IMR-90 (cell line): ENCODE results near the gene PSEN1.

Experiments
- CEBPB ChIP-seq: IDR thresholded peaks from 2 replicates; pipeline ENCODE4 v1.6.1; 2012; ENCODE audit warnings: low read depth, low read length, improper control_type of control experiment
- CHD1 ChIP-seq: IDR thresholded peaks from 2 replicates; pipeline ENCODE4 v1.6.1; 2012; ENCODE audit warnings: low read depth, low read length, improper control_type of control experiment
- FOS ChIP-seq: fragments of 150-350 bp; IDR thresholded peaks from 2 replicates; pipeline ENCODE4 v1.6.1; 2016; ENCODE audit warnings: low read depth, low read length
- MAFK ChIP-seq: IDR thresholded peaks from 2 replicates; pipeline ENCODE4 v1.6.1; 2012; ENCODE audit warnings: low read depth, low read length, improper control_type of control experiment
- MAZ ChIP-seq: IDR thresholded peaks from 2 replicates; pipeline ENCODE4 v1.6.1; 2012; ENCODE audit warnings: low read depth, mild to moderate bottlenecking, low read length, improper control_type of control experiment, moderate library complexity, borderline replicate concordance
- MXI1 ChIP-seq: IDR thresholded peaks from 2 replicates; pipeline ENCODE4 v1.6.1; 2012; ENCODE audit warnings: low read depth, mild to moderate bottlenecking, low read length, moderate library complexity, borderline replicate concordance
- POLR2A ChIP-seq: IDR thresholded peaks from 2 replicates; pipeline ENCODE4 v1.6.1; 2012; ENCODE audit warnings: mild to moderate bottlenecking, low read depth, low read length
- RAD21 ChIP-seq: IDR thresholded peaks from 2 replicates; pipeline ENCODE4 v1.6.1; 2012; ENCODE audit warnings: low read length, improper control_type of control experiment
- RCOR1 ChIP-seq: IDR thresholded peaks from 2 replicates; pipeline ENCODE4 v1.6.1; 2012; ENCODE audit warnings: mild to moderate bottlenecking, low read length, improper control_type of control experiment; ENCODE audit not compliant: insufficient replicate concordance
- RFX5 ChIP-seq: IDR thresholded peaks from 2 replicates; pipeline ENCODE4 v1.8.0; 2012; ENCODE audit warnings: low read depth, mild to moderate bottlenecking, low read length, moderate library complexity
- SMC3 ChIP-seq: fragments of 150-350 bp; IDR thresholded peaks from 2 replicates; pipeline ENCODE4 v1.6.1; 2016; ENCODE audit warnings: low read depth, mild to moderate bottlenecking, antibody characterized with exemption, low read length, moderate library complexity
- TF ChIP-seq, protein P1 (sequence below): conservative IDR thresholded peaks from 2 replicates; pipeline ENCODE4 v1.5.1; 2012; ENCODE audit warnings: mild to moderate bottlenecking, low read depth, low read length, improper control_type of control experiment
- TF ChIP-seq, protein P2 (sequence below): fragments of 150-350 bp; IDR thresholded peaks from 2 replicates; pipeline ENCODE4 v1.6.1; 2016; ENCODE audit warnings: low read depth, mild to moderate bottlenecking, low read length, moderate library complexity, borderline replicate concordance
- TF ChIP-seq, protein P3 (sequence below): fragments of 150-350 bp; IDR thresholded peaks from 2 replicates; pipeline ENCODE4 v1.6.1; 2017; ENCODE audit warnings: mild to moderate bottlenecking, antibody characterized with exemption, low read length, low read depth

GRCh38 chr14:73234029-73234428, 97.7 kb downstream of the PSEN1 start:
- no peak for TF ChIP-seq FOS
- TF ChIP-seq POLR2A: no peak
- TF ChIP-seq, protein P1, sequence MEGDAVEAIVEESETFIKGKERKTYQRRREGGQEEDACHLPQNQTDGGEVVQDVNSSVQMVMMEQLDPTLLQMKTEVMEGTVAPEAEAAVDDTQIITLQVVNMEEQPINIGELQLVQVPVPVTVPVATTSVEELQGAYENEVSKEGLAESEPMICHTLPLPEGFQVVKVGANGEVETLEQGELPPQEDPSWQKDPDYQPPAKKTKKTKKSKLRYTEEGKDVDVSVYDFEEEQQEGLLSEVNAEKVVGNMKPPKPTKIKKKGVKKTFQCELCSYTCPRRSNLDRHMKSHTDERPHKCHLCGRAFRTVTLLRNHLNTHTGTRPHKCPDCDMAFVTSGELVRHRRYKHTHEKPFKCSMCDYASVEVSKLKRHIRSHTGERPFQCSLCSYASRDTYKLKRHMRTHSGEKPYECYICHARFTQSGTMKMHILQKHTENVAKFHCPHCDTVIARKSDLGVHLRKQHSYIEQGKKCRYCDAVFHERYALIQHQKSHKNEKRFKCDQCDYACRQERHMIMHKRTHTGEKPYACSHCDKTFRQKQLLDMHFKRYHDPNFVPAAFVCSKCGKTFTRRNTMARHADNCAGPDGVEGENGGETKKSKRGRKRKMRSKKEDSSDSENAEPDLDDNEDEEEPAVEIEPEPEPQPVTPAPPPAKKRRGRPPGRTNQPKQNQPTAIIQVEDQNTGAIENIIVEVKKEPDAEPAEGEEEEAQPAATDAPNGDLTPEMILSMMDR: no peak
- TF ChIP-seq CHD1: no peak
- no peak for TF ChIP-seq RCOR1
- no peak for TF ChIP-seq CEBPB
- no peak for TF ChIP-seq MXI1
- TF ChIP-seq, protein P2, sequence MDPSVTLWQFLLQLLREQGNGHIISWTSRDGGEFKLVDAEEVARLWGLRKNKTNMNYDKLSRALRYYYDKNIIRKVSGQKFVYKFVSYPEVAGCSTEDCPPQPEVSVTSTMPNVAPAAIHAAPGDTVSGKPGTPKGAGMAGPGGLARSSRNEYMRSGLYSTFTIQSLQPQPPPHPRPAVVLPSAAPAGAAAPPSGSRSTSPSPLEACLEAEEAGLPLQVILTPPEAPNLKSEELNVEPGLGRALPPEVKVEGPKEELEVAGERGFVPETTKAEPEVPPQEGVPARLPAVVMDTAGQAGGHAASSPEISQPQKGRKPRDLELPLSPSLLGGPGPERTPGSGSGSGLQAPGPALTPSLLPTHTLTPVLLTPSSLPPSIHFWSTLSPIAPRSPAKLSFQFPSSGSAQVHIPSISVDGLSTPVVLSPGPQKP: no peak
- TF ChIP-seq, protein P3, sequence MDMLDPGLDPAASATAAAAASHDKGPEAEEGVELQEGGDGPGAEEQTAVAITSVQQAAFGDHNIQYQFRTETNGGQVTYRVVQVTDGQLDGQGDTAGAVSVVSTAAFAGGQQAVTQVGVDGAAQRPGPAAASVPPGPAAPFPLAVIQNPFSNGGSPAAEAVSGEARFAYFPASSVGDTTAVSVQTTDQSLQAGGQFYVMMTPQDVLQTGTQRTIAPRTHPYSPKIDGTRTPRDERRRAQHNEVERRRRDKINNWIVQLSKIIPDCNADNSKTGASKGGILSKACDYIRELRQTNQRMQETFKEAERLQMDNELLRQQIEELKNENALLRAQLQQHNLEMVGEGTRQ: no peak
- TF ChIP-seq RAD21: no peak
- no peak for TF ChIP-seq MAZ
- no peak for TF ChIP-seq RFX5
- no peak for TF ChIP-seq MAFK
- no peak for TF ChIP-seq SMC3
